Right ventricle myocardium superior (tissue), 1 donor: Measurements from ENCODE around the gene DDX10. TPM values are rescaled to one million over a fixed set of nuclear protein-coding genes. Genes with fewer than 3 reads are reported as not detected.
"Not testable (repeated sequence)": the region's sequence is repeated elsewhere in the genome, so short reads cannot be mapped to it uniquely, and the experiment has no call there.

ENCODE experiments used
- ATAC-seq: fragments of 200-7000 bp; cut with Tn5 transposase; one replicate; pipeline ENCODE4 v1.9.1; 2020; ENCODE audit warnings: mild to moderate bottlenecking; ENCODE audit not compliant: poor library complexity
- DNase-seq: peaks from one replicate; pipeline ENCODE4 v3.0.0-alpha.2; 2020
- intact Hi-C: fragments of 100-400 bp; cut with DNase I; formaldehyde crosslinking; loops from one replicate; pipeline ENCODE4 v1.11.2; 2022
- total RNA-seq: library from RNA; stranded (reverse); fragmentation: NEBNext Ultra II Directional; extraction: Animal tissue kit (Norgen Biotek cat#: 25700); gene quantifications from one replicate; pipeline ENCODE4 v1.2.1, GENCODE V29; 2021
- donor health status: DM: no; HTN: yes; CAD: no; lungs with severe emphysema.

Gene DDX10
- total RNA-seq, 1 donor from 2014 or later, result 10.2 TPM

- intact Hi-C loops, result no loop called here
- no peak for ATAC-seq
- no peak for DNase-seq
Observed at GRCh38 chr11:108743851-108744250, 79.0 kb downstream of the DDX10 start.

- DNase-seq, result no peak
- intact Hi-C loops, result no loop called here
- ATAC-seq, result no peak
Observed at GRCh38 chr11:108748968-108749367, 84.1 kb downstream of the DDX10 start.

GRCh38 chr11:108751444-108751843, 86.6 kb downstream of the DDX10 start:
- no peak for ATAC-seq
- intact Hi-C loops, result no loop called here
- no peak for DNase-seq

GRCh38 chr11:108752297-108752751, 87.5 kb downstream of the DDX10 start:
- DNase-seq (no peak), ATAC-seq (no peak)
- intact Hi-C loops, result no loop called here

GRCh38 chr11:108754901-108755625, 90.2 kb downstream of the DDX10 start:
- ATAC-seq (peak; percentile 83), DNase-seq (no peak)
- intact Hi-C loops, result no loop called here

- intact Hi-C loops, result no loop called here
- DNase-seq, result no peak
- ATAC-seq, result no peak
Observed at GRCh38 chr11:108757630-108758029, 92.8 kb downstream of the DDX10 start.

- DNase-seq (no peak), ATAC-seq (no peak)
- intact Hi-C loops, result no loop called here
Observed at GRCh38 chr11:108758458-108758857, 93.6 kb downstream of the DDX10 start.

GRCh38 chr11:108766596-108767173, 101.8 kb downstream of the DDX10 start:
- intact Hi-C loops, result no loop called here
- DNase-seq, result no peak

GRCh38 chr11:108768370-108768769, 103.5 kb downstream of the DDX10 start:
- ATAC-seq (no peak), DNase-seq (no peak)
- intact Hi-C loops, result no loop called here

More at GRCh38 chr11:108766596-108767173, 101.8 kb downstream of the DDX10 start:
- ATAC-seq, result no peak

GRCh38 chr11:108768964-108769363, 104.1 kb downstream of the DDX10 start:
- no peak for ATAC-seq
- no peak for DNase-seq
- intact Hi-C loops, result no loop called here

- intact Hi-C loops, result no loop called here
- DNase-seq, result no peak
- no peak for ATAC-seq
Observed at GRCh38 chr11:108774037-108774730, 109.3 kb downstream of the DDX10 start.

GRCh38 chr11:108775324-108775723, 110.5 kb downstream of the DDX10 start:
- DNase-seq (no peak), ATAC-seq (no peak)
- intact Hi-C loops, result no loop called here

GRCh38 chr11:108779147-108779546, 114.3 kb downstream of the DDX10 start:
- ATAC-seq, intact Hi-C loops, DNase-seq: not testable (repeated sequence)

- no peak for DNase-seq
- intact Hi-C loops, result no loop called here
- ATAC-seq, result no peak
Observed at GRCh38 chr11:108780119-108780518, 115.2 kb downstream of the DDX10 start.

GRCh38 chr11:108781946-108782345, 117.1 kb downstream of the DDX10 start:
- DNase-seq (no peak), ATAC-seq (no peak)
- intact Hi-C loops, result no loop called here

GRCh38 chr11:108786281-108786990, 121.6 kb downstream of the DDX10 start:
- intact Hi-C loops, result no loop called here
- ATAC-seq (no peak), DNase-seq (no peak)

- ATAC-seq (no peak), DNase-seq (no peak)
- intact Hi-C loops, result no loop called here
Observed at GRCh38 chr11:108787105-108787504, 122.2 kb downstream of the DDX10 start.

- intact Hi-C loops, result no loop called here
- no peak for DNase-seq
- ATAC-seq, result peak; percentile 45
Observed at GRCh38 chr11:108788565-108789199, 123.8 kb downstream of the DDX10 start.
